Measurements from ENCODE around the gene SART1.
"Not testable (repeated sequence)": the region's sequence is repeated elsewhere in the genome, so short reads cannot be mapped to it uniquely, and the experiment has no call there.

The SART1 gene

DNA sequence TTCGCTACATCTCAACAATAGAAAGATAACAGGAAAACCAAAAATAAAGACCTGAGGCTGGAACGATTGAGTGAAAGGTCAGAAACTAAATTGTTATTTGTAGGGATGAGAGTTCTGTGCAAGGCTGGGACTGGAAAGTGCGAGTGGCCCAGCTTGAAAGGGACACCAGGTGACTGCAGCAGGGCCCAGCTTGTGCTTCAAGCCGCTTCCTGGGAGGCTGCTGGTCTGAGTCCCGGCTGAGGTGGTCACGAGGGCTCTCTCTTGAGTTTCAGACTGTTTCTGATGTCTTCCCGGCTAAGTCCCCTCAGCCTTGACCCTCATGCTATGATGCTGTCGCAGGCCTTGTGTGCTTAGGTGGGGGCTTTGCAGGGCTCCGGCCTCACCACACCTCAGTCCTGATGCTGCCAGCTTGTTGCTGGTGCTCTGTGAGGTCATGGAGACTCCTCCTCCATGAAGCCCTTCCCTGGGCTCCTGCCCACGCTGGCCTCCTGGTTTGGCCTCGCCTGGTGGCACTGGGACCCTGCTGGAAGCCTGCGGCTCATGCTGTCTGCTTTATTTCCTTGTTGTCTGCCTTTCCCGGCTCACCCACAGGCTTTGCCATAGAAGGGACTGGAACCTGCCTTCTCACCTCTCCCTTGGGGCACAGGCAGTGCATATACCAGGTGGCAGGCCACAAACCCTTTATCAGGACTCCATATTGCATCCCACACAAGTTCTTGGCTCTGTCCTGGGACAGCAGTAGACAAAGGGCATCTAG lies 44.8 kb downstream of the SART1 start:
- TF ChIP-seq GATA1 (IDR thresholded peaks at IDR 0.05; ENCODE audit: low read depth, low read length) (no peak), POLR2A (IDR thresholded peaks at IDR 0.05; ENCODE audit: low read length) (no peak)
- no peak for DNase-seq

DNA sequence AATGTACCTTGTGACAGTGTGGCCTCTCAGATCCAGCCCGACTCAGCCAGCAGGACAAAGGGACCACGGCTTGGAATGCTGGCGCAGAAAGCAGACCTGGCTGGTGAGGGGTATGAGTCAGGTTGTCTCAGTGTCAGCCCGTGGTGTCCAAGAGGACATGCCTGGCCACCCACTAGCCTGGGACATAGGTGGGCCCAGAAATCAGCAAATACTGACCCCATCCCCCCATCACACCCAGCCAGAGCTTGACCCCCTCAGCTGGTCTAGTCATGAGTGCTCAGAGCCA lies 45.3 kb downstream of the SART1 start:
- TF ChIP-seq POLR2A (IDR thresholded peaks at IDR 0.05; ENCODE audit: low read length) = no peak
- no peak for TF ChIP-seq GATA1 (IDR thresholded peaks at IDR 0.05; ENCODE audit: low read depth, low read length)
- no peak for DNase-seq

DNA sequence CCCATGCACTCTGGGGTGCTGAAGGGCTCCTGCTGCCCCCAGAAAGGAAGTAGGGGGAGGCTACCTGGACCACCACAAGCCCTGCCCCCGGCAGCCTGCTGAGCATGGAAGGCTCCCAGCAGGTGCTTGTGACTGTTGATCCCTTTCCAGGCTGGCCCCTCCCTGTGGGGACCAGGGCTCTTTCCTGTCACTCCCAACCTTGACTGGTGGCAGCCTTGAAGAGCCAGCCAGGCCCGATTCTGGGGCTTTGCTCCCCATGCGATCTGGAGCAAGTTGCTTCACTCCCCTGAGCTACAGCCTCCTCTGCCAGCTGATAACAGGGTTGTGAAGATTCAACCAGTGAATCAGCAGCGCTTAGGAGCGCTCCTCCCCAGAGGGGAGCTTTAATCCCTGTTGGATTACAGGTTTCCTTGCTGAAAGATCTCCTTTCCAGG lies 45.7 kb downstream of the SART1 start:
- TF ChIP-seq POLR2A (IDR thresholded peaks at IDR 0.05; ENCODE audit: low read length) (no peak), GATA1 (IDR thresholded peaks at IDR 0.05; ENCODE audit: low read depth, low read length) (no peak)

DNA sequence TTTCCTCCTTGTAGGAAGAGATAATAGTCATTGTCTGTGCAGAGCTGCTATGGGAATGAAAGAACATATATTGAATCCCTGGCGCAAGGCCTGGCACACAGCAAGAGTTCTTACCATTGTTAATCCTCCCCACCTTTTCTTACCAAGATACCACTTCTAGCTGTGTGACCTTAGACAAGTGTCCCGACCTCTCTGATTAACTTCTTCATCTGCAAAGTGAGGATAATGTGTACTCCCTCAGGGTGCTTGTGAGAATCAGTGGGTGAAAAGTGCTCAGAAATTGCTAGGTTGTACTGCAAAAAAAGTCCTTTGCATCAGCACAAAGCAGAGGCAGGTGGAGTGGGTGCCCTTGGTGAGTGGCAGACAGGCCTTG lies 46.5 kb downstream of the SART1 start:
- TF ChIP-seq GATA1 (IDR thresholded peaks at IDR 0.05; ENCODE audit: low read depth, low read length) (no peak), POLR2A (IDR thresholded peaks at IDR 0.05; ENCODE audit: low read length) (no peak)
- DNase-seq = no peak

More for the DNA sequence above, 45.7 kb downstream of the SART1 start:
- peak; percentile 35 to 39 for DNase-seq

DNA sequence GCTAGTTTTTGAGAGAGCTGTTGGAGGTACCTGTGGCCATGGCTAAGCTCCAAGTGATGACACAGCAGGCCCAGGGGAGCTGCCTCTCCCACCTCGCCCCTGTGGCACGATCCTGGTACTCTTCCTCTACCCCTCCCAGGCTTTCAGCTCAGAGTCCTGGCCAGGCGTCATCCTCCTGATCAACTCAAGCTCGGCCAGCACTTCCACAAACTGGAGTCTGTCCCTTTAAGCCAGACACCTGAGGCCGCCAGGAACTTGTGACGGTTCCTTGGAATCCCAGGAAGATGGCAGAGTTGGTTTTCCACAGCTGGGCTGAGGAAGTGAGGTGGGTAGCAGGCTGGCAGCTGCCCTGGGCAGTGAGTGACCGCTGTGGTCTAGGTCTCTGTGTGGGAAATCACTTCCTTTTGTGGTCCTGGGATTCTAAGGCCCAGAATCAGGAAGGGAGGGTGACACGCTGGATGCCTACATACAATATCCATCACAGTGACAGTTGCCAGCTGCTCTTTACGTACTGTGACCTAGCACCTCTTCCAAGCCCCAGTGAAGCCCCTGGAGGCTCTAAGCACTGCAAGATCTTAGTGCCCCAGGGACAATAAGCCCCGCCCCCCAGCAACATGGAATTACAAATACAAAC lies 47.1 kb downstream of the SART1 start:
- no peak for DNase-seq

DNA sequence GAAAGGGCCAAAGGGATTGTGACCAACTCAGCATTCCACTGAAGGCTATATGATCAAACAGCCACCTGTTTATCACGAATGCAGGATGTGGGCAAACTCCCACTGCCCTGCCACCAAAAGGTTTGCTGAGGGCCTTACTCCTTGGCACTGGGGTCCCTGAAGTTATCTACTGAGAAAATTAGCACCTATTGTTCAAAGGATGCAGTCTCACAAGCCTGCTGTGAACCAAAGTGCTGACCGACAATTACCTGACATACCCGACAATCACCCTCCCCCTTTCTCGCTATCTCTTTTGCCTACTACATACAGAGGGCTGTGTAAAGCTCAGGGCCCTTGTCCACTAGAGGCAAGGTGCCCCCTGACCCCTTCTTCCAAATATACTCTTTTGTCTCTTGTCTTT lies 48.5 kb downstream of the SART1 start:
- DNase-seq = not testable (repeated sequence)

More for the DNA sequence above, 47.1 kb downstream of the SART1 start:
- TF ChIP-seq POLR2A (IDR thresholded peaks at IDR 0.05; ENCODE audit: low read length) (no peak), GATA1 (IDR thresholded peaks at IDR 0.05; ENCODE audit: low read depth, low read length) (no peak)

DNA sequence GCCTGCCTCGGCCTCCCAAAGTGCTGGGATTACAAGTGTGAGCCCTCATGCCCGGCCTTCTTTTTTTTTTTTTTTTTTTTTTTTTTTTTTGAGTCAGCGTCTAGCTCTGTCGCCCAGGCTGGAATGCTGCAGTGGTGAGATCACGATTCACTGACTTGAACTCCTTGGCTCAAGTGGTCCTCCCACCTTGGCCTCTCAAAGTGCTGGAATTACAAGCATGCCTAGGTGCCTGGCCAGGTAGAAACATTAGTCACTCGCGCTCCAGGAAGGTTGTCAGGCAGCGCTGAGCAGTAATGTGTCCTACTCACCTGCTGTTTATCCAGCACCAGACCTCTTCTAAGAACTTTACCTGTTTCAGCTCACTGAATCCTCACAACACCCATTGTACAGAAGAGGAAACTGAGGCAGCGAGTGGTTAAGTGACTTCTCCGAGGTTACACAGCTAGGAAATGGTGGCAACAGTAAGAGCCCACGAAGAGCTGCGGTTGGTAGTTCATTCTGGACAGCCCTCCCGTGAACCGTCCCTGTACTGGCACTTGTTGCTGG lies 49.8 kb downstream of the SART1 start:
- no peak for DNase-seq
- no peak for TF ChIP-seq GATA1 (IDR thresholded peaks at IDR 0.05; ENCODE audit: low read depth, low read length)
- TF ChIP-seq POLR2A (IDR thresholded peaks at IDR 0.05; ENCODE audit: low read length) = no peak

DNA sequence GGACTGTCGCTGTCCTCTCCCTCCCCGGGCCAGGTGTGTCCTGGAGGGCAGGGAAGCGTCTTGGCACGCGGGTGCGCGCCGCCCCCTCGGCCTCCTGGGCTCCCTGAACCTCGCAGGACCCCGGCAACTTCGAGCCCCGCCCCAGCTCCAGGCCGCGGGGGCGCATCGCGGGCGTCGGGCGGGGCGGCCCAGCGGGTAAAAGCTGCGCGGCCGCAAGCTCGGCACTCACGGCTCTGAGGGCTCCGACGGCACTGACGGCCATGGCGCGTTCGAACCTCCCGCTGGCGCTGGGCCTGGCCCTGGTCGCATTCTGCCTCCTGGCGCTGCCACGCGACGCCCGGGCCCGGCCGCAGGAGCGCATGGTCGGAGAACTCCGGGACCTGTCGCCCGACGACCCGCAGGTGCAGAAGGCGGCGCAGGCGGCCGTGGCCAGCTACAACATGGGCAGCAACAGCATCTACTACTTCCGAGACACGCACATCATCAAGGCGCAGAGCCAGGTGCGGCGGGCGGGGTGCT lies 50.3 kb downstream of the SART1 start, which contains the start of gene CST6:
CST6 (plus strand) TSS at position 224 of the 519 bp plus-strand sequence; CDS start at position 261, 37 bp downstream.
- no peak for DNase-seq
- TF ChIP-seq POLR2A (IDR thresholded peaks at IDR 0.05; ENCODE audit: low read length) (no peak), GATA1 (IDR thresholded peaks at IDR 0.05; ENCODE audit: low read depth, low read length) (no peak)

DNA sequence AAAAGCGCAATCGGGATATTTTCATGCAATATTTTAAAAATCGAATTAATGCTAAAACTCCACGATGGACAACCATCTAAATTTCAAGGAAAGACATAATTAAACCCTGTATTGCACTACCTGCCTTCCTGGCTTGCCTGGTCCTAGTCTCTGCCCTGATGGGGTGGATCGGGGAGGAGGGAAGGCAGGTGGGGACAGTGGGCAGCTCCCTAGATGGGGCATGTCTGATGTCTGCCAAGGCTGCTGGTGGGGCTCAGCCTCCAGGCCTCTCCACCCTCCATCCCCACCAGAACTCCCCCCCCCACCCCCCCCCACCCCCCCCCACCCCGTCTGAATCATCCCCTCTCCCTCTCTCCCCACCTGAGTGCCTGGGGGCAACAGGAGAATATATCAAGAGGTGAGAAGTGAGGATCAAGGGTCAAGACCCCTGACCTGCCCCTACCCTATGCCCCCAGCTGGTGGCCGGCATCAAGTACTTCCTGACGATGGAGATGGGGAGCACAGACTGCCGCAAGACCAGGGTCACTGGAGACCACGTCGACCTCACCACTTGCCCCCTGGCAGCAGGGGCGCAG lies 50.9 kb downstream of the SART1 start:
- TF ChIP-seq POLR2A (IDR thresholded peaks at IDR 0.05; ENCODE audit: low read length) = no peak
- TF ChIP-seq GATA1 (IDR thresholded peaks at IDR 0.05; ENCODE audit: low read depth, low read length) = no peak
- DNase-seq = no peak

DNA sequence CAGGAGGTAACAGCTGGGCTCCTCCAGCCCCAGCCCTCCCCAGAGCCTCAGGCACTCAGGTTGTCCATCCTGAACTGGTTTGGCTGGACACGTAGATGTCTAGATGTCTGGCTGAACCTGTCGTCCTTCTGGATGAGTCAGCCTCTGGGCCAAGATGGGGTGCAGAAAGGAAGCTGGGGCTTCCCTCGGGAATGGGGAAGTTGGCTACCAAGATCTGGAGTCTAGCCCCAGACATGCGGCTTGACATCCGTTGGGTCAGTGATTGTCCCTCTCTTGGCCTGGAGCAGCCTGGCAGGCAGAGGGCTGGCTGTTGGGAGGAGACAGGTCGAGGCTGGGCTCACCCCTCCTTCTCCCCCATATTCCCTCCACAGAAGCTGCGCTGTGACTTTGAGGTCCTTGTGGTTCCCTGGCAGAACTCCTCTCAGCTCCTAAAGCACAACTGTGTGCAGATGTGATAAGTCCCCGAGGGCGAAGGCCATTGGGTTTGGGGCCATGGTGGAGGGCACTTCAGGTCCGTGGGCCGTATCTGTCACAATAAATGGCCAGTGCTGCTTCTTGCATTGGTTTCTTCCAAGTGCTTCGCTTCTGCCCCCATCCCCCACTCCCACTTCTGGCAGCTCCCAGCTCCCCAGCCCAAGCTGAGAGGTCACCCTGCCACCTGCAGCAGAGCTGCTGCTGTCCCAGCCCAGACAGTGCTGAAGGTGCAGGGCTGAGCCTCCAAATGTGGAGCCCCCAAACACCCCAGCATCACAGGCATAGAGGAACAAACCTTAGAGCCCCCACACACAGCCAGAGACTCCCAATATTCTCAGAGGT lies 51.6 kb downstream of the SART1 start:
- peak; percentile 50 to 56 for DNase-seq

DNA sequence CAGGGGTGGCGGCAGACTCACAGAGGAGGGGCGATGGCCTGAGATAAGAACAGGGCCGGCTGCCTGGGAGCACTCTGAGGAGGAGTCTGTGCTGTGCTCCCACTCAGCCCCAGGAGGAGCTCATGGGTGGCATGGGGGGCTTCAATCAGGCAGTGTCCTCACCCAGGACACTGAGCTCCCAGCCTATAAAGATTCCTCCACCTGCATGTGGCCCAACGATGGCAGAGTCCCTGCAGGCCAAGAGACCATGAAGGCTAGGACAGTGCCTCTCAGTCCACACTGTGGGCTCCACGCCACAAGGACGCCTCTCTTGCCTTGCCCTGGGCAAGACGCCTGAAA lies 52.2 kb downstream of the SART1 start:
- peak in 1 of 2 experiments; percentile 56 for DNase-seq
- no peak for TF ChIP-seq GATA1 (IDR thresholded peaks at IDR 0.05; ENCODE audit: low read depth, low read length)

More for the DNA sequence above, 51.6 kb downstream of the SART1 start:
- no peak for TF ChIP-seq GATA1 (IDR thresholded peaks at IDR 0.05; ENCODE audit: low read depth, low read length)
- TF ChIP-seq POLR2A (IDR thresholded peaks at IDR 0.05; ENCODE audit: low read length) = no peak

DNA sequence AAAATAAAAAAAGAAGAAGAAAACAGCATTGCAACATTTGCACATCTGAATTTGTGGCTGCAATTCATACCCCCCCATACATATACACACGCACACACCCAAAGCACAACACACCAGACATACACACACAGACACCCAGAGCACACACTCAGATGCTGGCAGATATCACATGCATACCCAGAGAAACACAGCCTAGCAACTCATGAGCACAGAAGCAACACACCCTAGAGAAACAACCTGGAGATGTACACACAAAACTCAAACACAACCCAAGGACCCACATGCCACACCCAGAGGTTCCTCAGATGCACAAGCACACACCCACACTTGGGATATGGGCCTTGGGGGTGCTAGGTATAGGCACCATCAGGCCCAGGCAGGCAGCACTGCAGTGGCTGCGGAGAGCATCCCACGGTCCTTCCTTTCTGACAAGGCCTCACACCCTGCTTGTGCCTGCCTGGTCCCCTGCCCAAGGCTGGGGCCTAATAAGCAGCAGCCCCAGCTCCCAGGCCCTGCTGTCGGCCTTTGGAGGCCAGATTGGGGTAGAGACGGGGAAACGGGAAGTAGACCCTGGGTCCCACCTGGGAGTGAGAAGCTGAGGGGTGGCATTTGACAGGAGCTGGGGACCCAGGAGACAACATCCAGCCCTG lies 53.4 kb downstream of the SART1 start:
- no peak for DNase-seq
- TF ChIP-seq POLR2A (IDR thresholded peaks at IDR 0.05; ENCODE audit: low read length) (no peak), GATA1 (IDR thresholded peaks at IDR 0.05; ENCODE audit: low read depth, low read length) (no peak)

DNA sequence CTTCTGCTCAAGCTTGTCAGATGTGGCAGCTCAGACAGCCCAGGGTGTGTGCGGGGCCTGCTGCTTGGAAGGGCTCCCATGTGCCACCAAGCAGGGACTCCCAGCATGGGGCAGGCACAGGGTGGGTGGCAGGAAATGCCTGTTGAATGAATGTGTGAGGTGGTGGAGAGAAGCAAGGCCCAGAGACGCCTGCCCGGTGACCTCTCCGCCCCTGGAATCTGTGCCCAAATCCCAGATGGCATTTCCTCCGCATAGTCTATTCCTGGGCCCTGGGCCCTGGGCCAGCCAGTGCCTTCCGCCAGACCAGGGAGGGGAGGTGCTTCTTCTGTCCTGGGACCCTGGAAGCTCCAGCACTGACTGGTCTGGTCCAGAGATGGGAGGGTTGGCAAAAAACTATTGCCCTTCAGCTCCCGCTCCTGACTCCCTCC lies 53.9 kb downstream of the SART1 start:
- TF ChIP-seq GATA1 (IDR thresholded peaks at IDR 0.05; ENCODE audit: low read depth, low read length) (no peak), POLR2A (IDR thresholded peaks at IDR 0.05; ENCODE audit: low read length) (no peak)
- DNase-seq = no peak
